ENCODE data around the gene DMBT1. TPM values are rescaled to one million over a fixed set of nuclear protein-coding genes. Genes with fewer than 3 reads are reported as not detected.

The DMBT1 gene
- total and polyA plus RNA-seq, 10 of the 15 experiments (the other 5 are each of a cell fraction or from before 2014, with no cell fraction given), result under 0.01 to 0.13 (median 0.03) TPM; not detected in 5

DNA sequence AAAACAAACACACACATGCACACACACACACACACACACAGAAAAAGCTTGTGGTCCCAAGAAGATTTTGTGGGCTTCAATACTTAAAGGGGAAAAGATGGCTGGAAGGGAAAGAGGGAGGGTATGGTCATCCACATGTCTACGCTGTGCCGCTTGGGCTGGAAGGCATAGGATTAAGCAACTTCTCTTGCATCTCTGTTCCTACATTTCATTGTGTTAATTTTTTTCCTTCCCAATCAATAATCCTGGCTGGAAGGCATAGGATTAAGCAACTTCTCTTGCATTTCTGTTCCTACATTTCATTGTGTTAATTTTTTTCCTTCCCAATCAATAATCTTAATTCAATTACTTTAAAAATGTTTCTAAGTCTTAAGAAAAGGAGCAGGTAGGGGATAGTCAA, 108.5 kb downstream of the DMBT1 start (continued):
- no peak for TF ChIP-seq RB1 (IDR thresholded peaks at IDR 0.05; ENCODE audit: borderline replicate concordance)
- no peak for TF ChIP-seq EZH2 (IDR thresholded peaks at IDR 0.05; ENCODE audit: borderline replicate concordance, control insufficient read depth, low read depth, low read length)
- no peak for TF ChIP-seq PRDM15 (CRISPR knock-in tag; IDR thresholded peaks at IDR 0.05)

DNA sequence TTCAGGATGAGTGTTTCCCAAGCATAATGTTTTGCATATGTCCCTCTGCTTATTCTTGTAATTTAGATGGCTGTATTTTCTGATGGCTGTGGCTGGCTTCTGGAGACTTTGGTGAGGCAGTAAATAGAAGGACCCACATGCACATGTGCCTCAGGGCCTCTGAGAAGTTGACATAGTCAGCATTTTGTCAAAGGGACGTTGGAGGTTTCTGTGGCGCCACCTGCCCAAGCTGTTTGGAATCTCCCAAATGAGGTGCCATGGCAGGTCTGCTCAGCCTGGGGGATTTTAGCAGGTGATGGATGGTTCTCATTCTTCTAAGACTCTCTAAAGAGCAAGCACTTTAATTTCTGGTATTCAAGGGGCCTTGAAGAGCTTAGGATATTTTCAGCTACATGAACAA, 109.3 kb downstream of the DMBT1 start:
- Histone ChIP-seq H3K27ac (ENCODE audit: control insufficient read depth, insufficient read depth) (no peak overlapping the region), H3K9ac (ENCODE audit: control insufficient read depth, insufficient read depth, low read length) (no peak overlapping the region), H3K4me1 (ENCODE audit: control insufficient read depth, insufficient read depth, low read length) (no peaks in the 10 kb centered on the region), H2AFZ (ENCODE audit: control insufficient read depth, low read depth, low read length) (no peak overlapping the region), H3K9me3 (replicated peaks; ENCODE audit: control insufficient read depth, insufficient read depth, low read length) (no peaks in the 10 kb centered on the region), H3K79me2 (ENCODE audit: control insufficient read depth, insufficient read depth, low read length) (no peaks in the 10 kb centered on the region), H3K4me3 (no peak overlapping the region), H3K27me3 (replicated peaks in 1 of 2; ENCODE audit: control insufficient read depth in 2 of 2, insufficient read depth in 2 of 2, low read length in 1 of 2) (peaks cover 0 to 4% of the 10 kb centered on the region in 2 experiments; a peak in 1 of 4 replicates), H4K20me1 (ENCODE audit: control insufficient read depth, insufficient read depth) (no peaks in the 10 kb centered on the region), H3K4me2 (ENCODE audit: control insufficient read depth, insufficient read depth) (no peak overlapping the region), H3K36me3 (ENCODE audit: control insufficient read depth in 2 of 2, insufficient read depth in 2 of 2, low read length in 1 of 2) (no peaks in the 10 kb centered on the region)
- in situ Hi-C loops (cut with MboI), result no loop called here
- POLR2A ChIA-PET, result no interaction called here
- 52% methylated on average over 2 of the region's 2 CpGs for WGBS (ENCODE audit: insufficient coverage, insufficient replicate concordance, low lambda C conversion rate, missing lambda C conversion rate)
- SMC1A ChIA-PET (ENCODE audit: uncharacterized antibody, unreplicated experiment), result no interaction called here
- ATAC-seq (no peak), DNase-seq (ENCODE audit: low read depth, low spot score) (no peak), FAIRE-seq (no peak)
- BruUV-seq (replicated peaks), result no TSS peak
- intact Hi-C loops (cut with micrococcal nuclease; ENCODE audit: unreplicated experiment), result no loop called here
- CTCF ChIA-PET, result no interaction called here
- RAD21 ChIA-PET (ENCODE audit: unreplicated experiment), result no interaction called here
- TF ChIP-seq PBX3 (IDR thresholded peaks at IDR 0.05; ENCODE audit: insufficient replicate concordance, low read depth, low read length) (no peak), CBX5 (IDR thresholded peaks at IDR 0.05; ENCODE audit: low read depth) (no peak), EED (IDR thresholded peaks at IDR 0.05; ENCODE audit: low read depth) (no peak), RUNX3 (IDR thresholded peaks at IDR 0.05; ENCODE audit: low read length) (no peak), ATF3 (IDR thresholded peaks at IDR 0.05; ENCODE audit: borderline replicate concordance, extremely low read depth, low read depth, low read length) (no peak), HDGF (IDR thresholded peaks at IDR 0.05) (no peak), ZNF207 (IDR thresholded peaks at IDR 0.05; ENCODE audit: borderline replicate concordance) (no peak), MEF2B (IDR thresholded peaks at IDR 0.05; ENCODE audit: partially characterized antibody, poor library complexity, severe bottlenecking) (no peak), MYB (IDR thresholded peaks at IDR 0.05; ENCODE audit: borderline replicate concordance, low read depth, low read length) (no peak), GABPA (IDR thresholded peaks at IDR 0.05; ENCODE audit: low read depth) (no peak), PML (IDR thresholded peaks at IDR 0.05; ENCODE audit: low read length) (no peak)
- TF ChIP-seq, protein P1, sequence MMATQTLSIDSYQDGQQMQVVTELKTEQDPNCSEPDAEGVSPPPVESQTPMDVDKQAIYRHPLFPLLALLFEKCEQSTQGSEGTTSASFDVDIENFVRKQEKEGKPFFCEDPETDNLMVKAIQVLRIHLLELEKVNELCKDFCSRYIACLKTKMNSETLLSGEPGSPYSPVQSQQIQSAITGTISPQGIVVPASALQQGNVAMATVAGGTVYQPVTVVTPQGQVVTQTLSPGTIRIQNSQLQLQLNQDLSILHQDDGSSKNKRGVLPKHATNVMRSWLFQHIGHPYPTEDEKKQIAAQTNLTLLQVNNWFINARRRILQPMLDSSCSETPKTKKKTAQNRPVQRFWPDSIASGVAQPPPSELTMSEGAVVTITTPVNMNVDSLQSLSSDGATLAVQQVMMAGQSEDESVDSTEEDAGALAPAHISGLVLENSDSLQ (IDR thresholded peaks at IDR 0.05), result no peak

All from GM12878 (cell line).